SK-N-SH (cell line): ENCODE data around the gene RNGTT.

Source experiments
- EP300 ChIP-seq, 2 experiments: IDR thresholded peaks; 2 replicates each; pipeline versions ENCODE4 v1.4.0 to v1.6.1; 2012; ENCODE audit warnings: borderline replicate concordance in 1 of 2, low read depth in 1 of 2, low read length in 1 of 2
- EZH2phosphoT487 ChIP-seq: fragments of 200-600 bp; sonication (generic); IDR thresholded peaks from 2 replicates; pipeline ENCODE4 v1.6.1; 2017; ENCODE audit warnings: low read depth, mixed run types, mild to moderate bottlenecking, antibody characterized with exemption, moderate library complexity, borderline replicate concordance
- FOSL2 ChIP-seq: IDR thresholded peaks from 2 replicates; pipeline ENCODE4 v1.4.0; 2012; ENCODE audit warnings: low read depth, mild to moderate bottlenecking, moderate library complexity, borderline replicate concordance
- NFIC ChIP-seq: IDR thresholded peaks from 2 replicates; pipeline ENCODE4 v1.4.0; 2012; ENCODE audit warnings: borderline replicate concordance
- RFX5 ChIP-seq: IDR thresholded peaks from 2 replicates; pipeline ENCODE4 v1.6.1; 2012; ENCODE audit warnings: mild to moderate bottlenecking, improper control_type of control experiment, low read length
- TAF1 ChIP-seq: IDR thresholded peaks from 2 replicates; pipeline ENCODE4 v1.6.1; 2012; ENCODE audit warnings: low read depth, mild to moderate bottlenecking, low read length, moderate library complexity, borderline replicate concordance
- TCF12 ChIP-seq: IDR thresholded peaks from 2 replicates; pipeline ENCODE4 v1.4.0; 2012
- TF ChIP-seq, protein P1 (sequence below): fragments of 200-600 bp; sonication (generic); IDR thresholded peaks from 2 replicates; pipeline ENCODE4 v1.6.1; 2017; ENCODE audit warnings: antibody characterized with exemption, mild to moderate bottlenecking, moderate library complexity
- TF ChIP-seq, protein P2 (sequence below): IDR thresholded peaks from 2 replicates; pipeline ENCODE4 v1.4.0; 2012; ENCODE audit warnings: low read depth
- TF ChIP-seq, protein P3 (sequence below): fragments of 150-350 bp; IDR thresholded peaks from 2 replicates; pipeline ENCODE4 v1.6.1; 2017; ENCODE audit warnings: antibody characterized with exemption, low read length, low read depth, borderline replicate concordance

DNA sequence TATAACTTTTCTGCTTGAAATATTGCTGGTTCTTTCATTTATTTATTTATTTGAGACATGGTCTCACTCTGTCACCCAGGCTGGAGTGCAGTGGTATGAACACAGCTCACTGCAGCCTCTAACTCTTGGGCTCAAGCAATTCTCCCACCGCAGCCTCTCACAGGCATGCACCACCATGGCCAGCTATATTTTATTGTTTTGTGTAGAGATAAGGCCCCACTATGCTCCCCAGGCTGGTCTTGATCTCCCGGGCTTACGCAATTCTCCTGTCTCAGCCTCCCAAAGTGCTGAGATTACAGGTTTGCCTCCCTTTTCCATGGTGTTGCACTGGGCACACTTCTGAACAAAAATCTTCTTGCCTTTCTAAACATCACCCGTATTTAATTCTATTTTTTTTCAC lies 39.1 kb upstream of the RNGTT start:
- TF ChIP-seq TAF1, result no peak
- TF ChIP-seq, protein P1, sequence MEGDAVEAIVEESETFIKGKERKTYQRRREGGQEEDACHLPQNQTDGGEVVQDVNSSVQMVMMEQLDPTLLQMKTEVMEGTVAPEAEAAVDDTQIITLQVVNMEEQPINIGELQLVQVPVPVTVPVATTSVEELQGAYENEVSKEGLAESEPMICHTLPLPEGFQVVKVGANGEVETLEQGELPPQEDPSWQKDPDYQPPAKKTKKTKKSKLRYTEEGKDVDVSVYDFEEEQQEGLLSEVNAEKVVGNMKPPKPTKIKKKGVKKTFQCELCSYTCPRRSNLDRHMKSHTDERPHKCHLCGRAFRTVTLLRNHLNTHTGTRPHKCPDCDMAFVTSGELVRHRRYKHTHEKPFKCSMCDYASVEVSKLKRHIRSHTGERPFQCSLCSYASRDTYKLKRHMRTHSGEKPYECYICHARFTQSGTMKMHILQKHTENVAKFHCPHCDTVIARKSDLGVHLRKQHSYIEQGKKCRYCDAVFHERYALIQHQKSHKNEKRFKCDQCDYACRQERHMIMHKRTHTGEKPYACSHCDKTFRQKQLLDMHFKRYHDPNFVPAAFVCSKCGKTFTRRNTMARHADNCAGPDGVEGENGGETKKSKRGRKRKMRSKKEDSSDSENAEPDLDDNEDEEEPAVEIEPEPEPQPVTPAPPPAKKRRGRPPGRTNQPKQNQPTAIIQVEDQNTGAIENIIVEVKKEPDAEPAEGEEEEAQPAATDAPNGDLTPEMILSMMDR, result no peak
- TF ChIP-seq, protein P2, sequence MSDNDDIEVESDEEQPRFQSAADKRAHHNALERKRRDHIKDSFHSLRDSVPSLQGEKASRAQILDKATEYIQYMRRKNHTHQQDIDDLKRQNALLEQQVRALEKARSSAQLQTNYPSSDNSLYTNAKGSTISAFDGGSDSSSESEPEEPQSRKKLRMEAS, result no peak
- no peak for TF ChIP-seq TCF12
- TF ChIP-seq EZH2phosphoT487, result no peak
- TF ChIP-seq FOSL2, result no peak
- TF ChIP-seq EP300 (IDR thresholded peaks at IDR 0.05; ENCODE audit: borderline replicate concordance in 1 of 2, low read depth in 1 of 2, low read length in 1 of 2), result no peak
- TF ChIP-seq, protein P3, sequence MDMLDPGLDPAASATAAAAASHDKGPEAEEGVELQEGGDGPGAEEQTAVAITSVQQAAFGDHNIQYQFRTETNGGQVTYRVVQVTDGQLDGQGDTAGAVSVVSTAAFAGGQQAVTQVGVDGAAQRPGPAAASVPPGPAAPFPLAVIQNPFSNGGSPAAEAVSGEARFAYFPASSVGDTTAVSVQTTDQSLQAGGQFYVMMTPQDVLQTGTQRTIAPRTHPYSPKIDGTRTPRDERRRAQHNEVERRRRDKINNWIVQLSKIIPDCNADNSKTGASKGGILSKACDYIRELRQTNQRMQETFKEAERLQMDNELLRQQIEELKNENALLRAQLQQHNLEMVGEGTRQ, result no peak
- TF ChIP-seq RFX5, result no peak
- TF ChIP-seq NFIC, result no peak
